ENCODE data around the gene CSMD2.

DNA sequence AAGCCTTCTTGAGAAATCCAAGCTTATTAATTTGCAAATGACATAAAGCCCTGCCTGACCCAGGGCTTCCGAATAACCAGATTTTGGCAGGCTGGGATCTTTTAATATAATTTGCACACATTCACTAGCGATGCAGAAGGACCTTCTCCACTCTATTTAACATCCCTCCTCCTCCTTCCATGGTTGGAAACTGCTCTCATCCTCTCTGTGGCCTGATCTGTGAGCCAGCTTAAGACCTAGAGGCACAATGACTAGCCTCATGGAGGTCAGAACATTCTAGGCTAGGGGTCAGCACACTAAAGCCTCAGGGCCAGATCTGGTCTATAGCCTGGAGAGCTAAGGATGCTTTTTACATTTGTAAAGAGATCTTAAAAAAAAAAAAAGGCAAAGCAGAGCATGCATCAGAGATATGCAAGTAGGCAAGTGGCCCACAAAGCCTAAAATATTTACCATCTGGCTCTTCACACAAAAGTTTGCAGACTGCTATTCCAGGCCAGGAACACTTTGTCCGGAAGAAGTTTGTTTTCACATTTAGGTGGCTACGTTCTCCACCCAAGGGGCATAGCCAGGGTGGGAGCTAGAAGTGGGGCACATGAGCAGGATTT is 439.4 kb downstream of the CSMD2 start:
- TF ChIP-seq POLR2AphosphoS5 (IDR thresholded peaks at IDR 0.05; ENCODE audit: low read depth, low read length) (no peak), REST (IDR thresholded peaks at IDR 0.05; ENCODE audit: insufficient read depth in 1 of 2, low read depth in 2 of 2, low read length in 2 of 2) (no peak), SIN3A (IDR thresholded peaks at IDR 0.05; ENCODE audit: borderline replicate concordance, insufficient read depth, low read length) (no peak), TAF1 (IDR thresholded peaks at IDR 0.05; ENCODE audit: borderline replicate concordance, insufficient read depth, low read length) (no peak), FOXP2 (optimal IDR thresholded peaks at IDR 0.05; ENCODE audit: borderline replicate concordance, extremely low read depth, extremely low read length, insufficient read depth) (no peak)

All from PFSK-1 (cell line).